HEK293T (cell line): Measurements from ENCODE around the gene ZFP1.

Experiments
- CTCF ChIA-PET: fragments of 350-600 bp; formaldehyde crosslinking; extraction: SDS; loops from one replicate; lab custom pipeline; 2021; ENCODE audit warnings: antibody characterized with exemption, inconsistent platforms; lab: Yijun Ruan, JAX
- POLR2A ChIA-PET: fragments of 350-600 bp; formaldehyde crosslinking; extraction: SDS; loops from one replicate; lab custom pipeline; 2020; ENCODE audit warnings: antibody characterized with exemption, inconsistent platforms; lab: Yijun Ruan, JAX
- DNase-seq: peaks from one replicate; pipeline ENCODE4 v3.0.0; 2012; ENCODE audit warnings: mixed read lengths; ENCODE audit errors: extremely low spot score
- ARNT ChIP-seq: fragments of 450-650 bp; IDR thresholded peaks from 2 replicates; pipeline ENCODE4 v1.6.1; 2017; ENCODE audit warnings: mild to moderate bottlenecking
- BHLHE40 ChIP-seq: fragments of 450-650 bp; IDR thresholded peaks from 2 replicates; pipeline ENCODE4 v1.6.1; 2016; ENCODE audit warnings: mild to moderate bottlenecking, moderate library complexity, borderline replicate concordance
- CTBP1 ChIP-seq: fragments of 450-650 bp; IDR thresholded peaks from 2 replicates; pipeline ENCODE4 v1.6.1; 2016; ENCODE audit warnings: borderline replicate concordance
- ELF4 ChIP-seq: fragments of 450-650 bp; IDR thresholded peaks from 2 replicates; pipeline ENCODE4 v1.6.1; 2017; ENCODE audit warnings: antibody characterized with exemption
- FOXA1 ChIP-seq: fragments of 450-650 bp; IDR thresholded peaks from 2 replicates; pipeline ENCODE4 v1.6.1; 2016; ENCODE audit warnings: mild to moderate bottlenecking
- FOXK2 ChIP-seq: fragments of 450-650 bp; IDR thresholded peaks from 2 replicates; pipeline ENCODE4 v1.6.1; 2016; ENCODE audit warnings: mild to moderate bottlenecking
- FOXM1 ChIP-seq: fragments of 450-650 bp; IDR thresholded peaks from 2 replicates; pipeline ENCODE4 v1.6.1; 2017; ENCODE audit warnings: mild to moderate bottlenecking, borderline replicate concordance
- HDGF ChIP-seq: fragments of 450-650 bp; IDR thresholded peaks from 2 replicates; pipeline ENCODE4 v1.6.1; 2017; ENCODE audit warnings: antibody characterized with exemption, borderline replicate concordance
- L3MBTL2 ChIP-seq: fragments of 450-650 bp; conservative IDR thresholded peaks from 2 replicates; pipeline ENCODE4 v1.6.1; 2016; ENCODE audit warnings: mild to moderate bottlenecking
- LEF1 ChIP-seq: fragments of 450-650 bp; IDR thresholded peaks from 2 replicates; pipeline ENCODE4 v1.6.1; 2017; ENCODE audit warnings: mild to moderate bottlenecking, borderline replicate concordance
- NFRKB ChIP-seq: fragments of 450-650 bp; IDR thresholded peaks from 2 replicates; pipeline ENCODE4 v1.6.1; 2016; ENCODE audit warnings: mild to moderate bottlenecking, moderate library complexity
- SP1 ChIP-seq: fragments of 450-650 bp; IDR thresholded peaks from 2 replicates; pipeline ENCODE4 v1.6.1; 2017
- SUZ12 ChIP-seq: fragments of 450-650 bp; IDR thresholded peaks from 2 replicates; pipeline ENCODE4 v1.6.1; 2016; ENCODE audit warnings: mild to moderate bottlenecking
- TARDBP ChIP-seq: fragments of 450-650 bp; IDR thresholded peaks from 2 replicates; pipeline ENCODE4 v1.6.1; 2016
- ZNF384 ChIP-seq: fragments of 450-650 bp; IDR thresholded peaks from 2 replicates; pipeline ENCODE4 v1.6.1; 2016
- TF ChIP-seq, protein P1 (sequence below): fragments of 450-650 bp; IDR thresholded peaks from 2 replicates; pipeline ENCODE4 v1.6.1; 2016

ZFP1 gene

DNA sequence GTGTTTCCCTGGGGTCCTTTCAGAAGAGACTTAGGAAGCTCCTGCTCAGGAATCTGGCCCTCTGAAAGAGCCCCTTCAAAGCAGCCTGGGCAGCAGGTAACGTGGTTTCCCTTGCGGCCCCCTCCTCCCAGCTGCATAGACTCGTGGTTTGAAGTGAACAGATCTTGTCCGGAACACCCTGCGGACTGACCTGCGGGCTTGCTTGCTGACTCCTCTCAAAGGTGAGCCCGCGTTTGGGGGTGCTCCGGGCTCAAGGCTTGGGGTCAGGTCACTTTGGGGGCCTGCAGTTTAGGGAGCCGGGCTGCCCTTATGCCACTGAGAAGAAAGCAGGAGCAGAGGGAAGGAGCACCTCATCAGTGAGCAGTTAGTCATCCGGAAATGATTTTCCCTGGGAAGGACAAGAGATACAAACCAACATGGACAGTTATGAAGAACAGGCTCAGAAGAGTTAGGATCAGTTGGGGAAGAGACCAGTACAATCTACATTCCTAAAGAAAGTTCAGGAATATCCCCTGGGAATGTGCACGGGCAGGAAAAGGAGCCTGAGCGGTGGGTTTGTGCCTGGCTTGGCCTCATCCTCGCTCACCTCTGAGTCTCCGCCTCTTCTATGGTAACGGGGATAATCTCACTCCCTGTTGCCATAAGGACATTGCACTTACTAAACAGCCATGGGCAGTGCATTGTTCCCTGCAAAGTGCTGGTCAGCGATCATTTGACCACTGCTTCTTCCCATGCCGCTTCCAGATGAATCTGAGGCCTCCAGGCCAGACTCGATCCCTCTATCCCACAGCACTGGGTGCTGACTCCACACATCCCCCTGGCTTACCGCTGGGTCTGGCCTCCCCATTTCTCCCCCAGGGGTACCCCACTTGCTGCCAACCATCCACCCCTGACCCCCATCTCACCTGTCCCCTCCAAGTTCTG is 41.7 kb upstream of the ZFP1 start:
- ChIA-PET CTCF (no interaction called here), POLR2A (no interaction called here)
- no peak for DNase-seq
- TF ChIP-seq CTBP1 (no peak), TARDBP (no peak), SP1 (no peak), FOXK2 (no peak), ARNT (no peak)

DNA sequence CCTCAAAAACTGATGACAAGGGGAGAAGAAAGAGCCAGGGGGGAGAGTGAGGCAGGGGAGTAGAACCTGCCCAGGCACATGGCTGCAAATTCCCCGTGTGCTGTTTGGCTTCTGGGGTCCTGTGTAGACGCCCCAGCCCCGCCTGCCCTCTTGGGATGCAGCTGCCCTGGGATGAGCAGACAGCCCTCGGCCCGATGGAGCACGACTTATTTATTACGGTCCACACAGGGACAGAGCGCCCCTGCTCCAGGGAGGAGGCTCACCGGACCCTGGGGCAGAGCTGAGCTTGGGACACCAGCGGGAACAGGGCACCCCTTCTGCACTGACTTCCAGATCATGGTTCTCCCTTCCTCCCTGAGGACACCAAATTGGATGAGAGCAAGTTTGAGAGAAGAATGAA is 40.8 kb upstream of the ZFP1 start:
- CTCF ChIA-PET, result no interaction called here
- TF ChIP-seq NFRKB (no peak), ZNF384 (no peak), TARDBP (no peak), FOXK2 (no peak), FOXM1 (no peak), L3MBTL2 (no peak), FOXA1 (no peak), CTBP1 (no peak), LEF1 (no peak), SUZ12 (no peak), HDGF (no peak), BHLHE40 (no peak), ARNT (no peak), SP1 (no peak), ELF4 (no peak)
- TF ChIP-seq, protein P1, sequence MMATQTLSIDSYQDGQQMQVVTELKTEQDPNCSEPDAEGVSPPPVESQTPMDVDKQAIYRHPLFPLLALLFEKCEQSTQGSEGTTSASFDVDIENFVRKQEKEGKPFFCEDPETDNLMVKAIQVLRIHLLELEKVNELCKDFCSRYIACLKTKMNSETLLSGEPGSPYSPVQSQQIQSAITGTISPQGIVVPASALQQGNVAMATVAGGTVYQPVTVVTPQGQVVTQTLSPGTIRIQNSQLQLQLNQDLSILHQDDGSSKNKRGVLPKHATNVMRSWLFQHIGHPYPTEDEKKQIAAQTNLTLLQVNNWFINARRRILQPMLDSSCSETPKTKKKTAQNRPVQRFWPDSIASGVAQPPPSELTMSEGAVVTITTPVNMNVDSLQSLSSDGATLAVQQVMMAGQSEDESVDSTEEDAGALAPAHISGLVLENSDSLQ, result no peak
- DNase-seq, result no peak
- POLR2A ChIA-PET, result interaction anchor here (1.3 kb wide), 1 partner anchor 11 kb away, joined by 7 read pairs; no protein-coding TSS in a partner anchor

DNA sequence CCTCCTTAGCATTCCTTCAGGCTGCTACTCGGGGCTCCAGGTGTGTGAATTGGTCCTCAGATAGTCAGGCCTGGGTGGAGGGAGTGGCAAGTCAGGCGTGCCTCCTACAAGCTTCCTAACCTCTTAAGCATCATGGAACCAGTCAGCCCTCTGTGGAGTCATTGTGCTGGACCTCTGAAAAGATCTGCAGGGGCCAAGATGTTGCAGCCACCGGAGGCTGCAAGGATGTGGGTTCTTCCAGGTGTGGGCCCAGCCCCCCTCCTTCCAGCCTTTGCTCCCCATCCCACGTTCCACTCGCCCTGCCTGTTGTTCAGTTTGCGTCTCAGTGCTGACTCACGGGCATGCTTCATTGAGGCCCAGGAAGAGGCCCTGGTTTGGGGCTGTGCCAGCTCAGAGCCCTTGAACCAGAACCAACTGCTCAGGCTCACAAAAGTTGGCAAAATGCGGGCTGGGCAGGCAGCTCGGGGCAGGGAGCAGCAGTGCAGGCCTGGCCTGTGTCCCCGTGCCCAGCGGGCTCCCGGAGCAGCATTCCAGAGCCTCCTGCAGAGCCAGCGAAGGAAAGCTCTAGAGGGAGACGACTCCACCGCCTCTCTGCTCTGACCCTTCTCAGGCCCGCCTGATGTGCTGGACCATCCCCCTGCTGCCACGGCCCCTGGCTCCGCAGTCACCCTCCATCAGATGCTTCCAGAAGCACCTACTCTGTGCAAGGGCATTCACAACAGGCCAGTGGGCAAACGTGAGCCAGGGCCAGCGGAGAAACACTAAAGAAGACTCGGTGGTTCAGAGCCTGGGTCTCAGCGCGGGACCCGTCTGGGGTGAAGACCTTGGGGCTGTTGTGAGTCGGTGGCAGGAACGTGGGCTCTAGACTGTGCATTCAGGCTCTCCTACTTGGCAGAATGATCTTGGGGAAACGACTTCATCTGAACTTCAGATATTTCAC is 39.3 kb upstream of the ZFP1 start:
- POLR2A ChIA-PET, result interaction anchor here (1.3 kb wide), 1 partner anchor 12 kb away, joined by 7 read pairs; no protein-coding TSS in a partner anchor
- CTCF ChIA-PET, result interaction anchor here (4.4 kb wide), 1 partner anchor 111 kb away, joined by 37 read pairs; the partner anchor contains the start of gene ZNRF1
- no peak for DNase-seq

GRCh38 chr16:75109732-75110243 is 38.5 kb upstream of the ZFP1 start:
- TF ChIP-seq, protein P1, result no peak
- TF ChIP-seq ARNT, result no peak
- TF ChIP-seq LEF1, result no peak
- no peak for TF ChIP-seq FOXK2
- no peak for TF ChIP-seq ELF4
- TF ChIP-seq SP1, result no peak
- CTCF ChIA-PET, result interaction anchor here (4.4 kb wide), 1 partner anchor 111 kb away, joined by 37 read pairs; the partner anchor contains the start of gene ZNRF1
- POLR2A ChIA-PET, result no interaction called here
- DNase-seq, result no peak

More for the DNA sequence above, 39.3 kb upstream of the ZFP1 start:
- TF ChIP-seq ELF4, result no peak
- no peak for TF ChIP-seq FOXK2
- no peak for TF ChIP-seq FOXA1
- TF ChIP-seq TARDBP, result no peak
- TF ChIP-seq FOXM1, result no peak
- no peak for TF ChIP-seq CTBP1
- TF ChIP-seq LEF1, result no peak
- no peak for TF ChIP-seq L3MBTL2
- no peak for TF ChIP-seq ARNT

DNA sequence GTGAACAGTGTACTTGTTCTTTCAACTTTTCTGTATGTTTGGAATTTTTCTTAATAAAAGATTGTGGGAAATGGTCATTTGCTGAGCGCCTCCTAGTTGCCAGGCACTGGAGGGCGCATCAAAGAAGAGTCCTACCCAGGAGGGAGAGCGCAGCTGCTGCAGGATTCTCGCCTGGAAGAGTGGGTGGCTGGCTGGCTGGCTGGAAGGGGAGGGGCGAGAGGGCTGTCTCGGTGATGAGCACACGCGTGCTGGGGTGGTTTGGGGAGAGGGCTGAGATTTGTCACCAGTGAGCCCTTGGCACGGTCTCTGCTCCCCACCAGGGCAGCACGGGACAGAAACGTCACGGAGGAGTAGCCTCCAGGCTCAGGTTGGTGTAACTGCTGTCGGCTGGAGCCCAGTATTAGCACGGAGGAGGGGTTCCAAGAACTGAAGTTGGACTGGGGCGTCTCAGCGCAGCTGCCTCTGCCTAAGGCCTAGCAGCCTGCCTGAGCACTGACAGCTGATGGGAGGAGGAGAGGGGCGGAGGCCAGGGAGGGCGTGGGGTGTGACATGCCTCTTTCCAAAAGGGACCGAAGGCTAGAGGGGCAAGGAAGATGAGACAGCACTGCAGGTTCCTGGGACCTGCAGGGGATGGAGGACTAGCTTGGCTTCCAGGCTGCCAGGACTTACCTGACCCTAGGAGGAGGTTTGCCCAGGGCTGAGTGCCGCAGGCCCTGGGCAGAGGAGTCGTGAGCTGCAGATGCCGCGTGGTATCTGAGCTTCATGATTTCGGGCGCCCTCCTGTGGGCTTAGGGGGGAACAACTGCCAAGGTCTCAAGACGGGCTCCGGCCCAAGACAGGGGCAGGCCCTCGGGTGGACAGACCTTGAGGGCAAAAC is 37.4 kb upstream of the ZFP1 start:
- POLR2A ChIA-PET, result interaction anchor here (0.7 to 1.5 kb wide), 3 partner anchors 29 to 126 kb away, joined by 3 to 9 read pairs (median 4); partner anchors contain the start of genes WDR59 and ZNRF1
- peak; percentile 87 for DNase-seq
- CTCF ChIA-PET, result interaction anchor here (0.6 to 4.4 kb wide), 21 partner anchors 10 to 248 kb away, joined by 3 to 37 read pairs (median 4); partner anchors contain the start of genes WDR59 and ZNRF1
- TF ChIP-seq, protein P1, result peak; percentile 57; the same call in 1 of the 2 replicates
- TF ChIP-seq CTBP1, result 0 out of 2 replicates have a peak, but pooled peaks have one; percentile 33
- no peak for TF ChIP-seq HDGF
- TF ChIP-seq L3MBTL2, result peak; percentile 33; the same call in 1 of the 2 replicates
- 0 out of 2 replicates have a peak, but pooled peaks have one; percentile 43 for TF ChIP-seq TARDBP
